Mesenteric fat pad (tissue), 1 donor: ENCODE results near the gene DUSP19. TPM values are rescaled to one million over a fixed set of nuclear protein-coding genes. Genes with fewer than 3 reads are reported as not detected.
A peak's percentile ranks its signal among the peaks of the same experiment; 100 is the strongest.
"Not testable (repeated sequence)": the region's sequence is repeated elsewhere in the genome, so short reads cannot be mapped to it uniquely, and the experiment has no call there.

Experiments used
- DNase-seq: peaks from one replicate; pipeline ENCODE4 v3.0.0-alpha.2; 2020; ENCODE audit warnings: low spot score
- long read RNA-seq: library from polyadenylated mRNA; unstranded; transcript quantifications from one replicate; pipeline ENCODE4 v2.0.0, GENCODE V29; 2020
- total RNA-seq: library from RNA; stranded (reverse); fragmentation: NEBNext Ultra II Directional; extraction: Animal tissue kit (Norgen Biotek cat#: 25700); gene quantifications from one replicate; pipeline ENCODE4 v1.2.1, GENCODE V29; 2021
- donor health status: DM: yes; HTN: yes; CAD: no.

Gene DUSP19
- 0.67 TPM for total RNA-seq
- long read RNA-seq = 0 reads

- DNase-seq = no peak
Measured at GRCh38 chr2:183078464-183079138, at the start of gene DUSP19. Gene DUSP19, plus strand, starts transcription at chr2:183078747. Its CDS starts 187 bp downstream, at chr2:183078934.

GRCh38 chr2:183029219-183029618, 49.3 kb upstream of the DUSP19 start:
- DNase-seq = no peak

- DNase-seq = no peak
Measured at GRCh38 chr2:183031911-183032794, 46.4 kb upstream of the DUSP19 start.

GRCh38 chr2:183033951-183034350, 44.6 kb upstream of the DUSP19 start:
- DNase-seq = no peak

- no peak for DNase-seq
Measured at GRCh38 chr2:183034806-183035205, 43.7 kb upstream of the DUSP19 start.

GRCh38 chr2:183035298-183035953, 43.1 kb upstream of the DUSP19 start:
- DNase-seq = no peak

- no peak for DNase-seq
Measured at GRCh38 chr2:183035954-183036669, 42.4 kb upstream of the DUSP19 start.

GRCh38 chr2:183037074-183037552, 41.4 kb upstream of the DUSP19 start:
- DNase-seq = no peak

GRCh38 chr2:183037553-183038340, 40.8 kb upstream of the DUSP19 start:
- no peak for DNase-seq

- DNase-seq = peak; percentile 98
Measured at GRCh38 chr2:183038341-183039300, 39.9 kb upstream of the DUSP19 start, which contains the start of gene NCKAP1. Gene NCKAP1, minus strand, starts transcription at chr2:183038457. Its CDS starts 358 bp downstream, at chr2:183038099.

GRCh38 chr2:183040604-183041003, 37.9 kb upstream of the DUSP19 start:
- no peak for DNase-seq

- DNase-seq = not testable (repeated sequence)
Measured at GRCh38 chr2:183043580-183043979, 35.0 kb upstream of the DUSP19 start.

GRCh38 chr2:183047486-183048125, 30.9 kb upstream of the DUSP19 start:
- DNase-seq = not testable (repeated sequence)

GRCh38 chr2:183049420-183049819, 29.1 kb upstream of the DUSP19 start:
- no peak for DNase-seq

- DNase-seq = no peak
Measured at GRCh38 chr2:183057333-183057985, 21.1 kb upstream of the DUSP19 start.

GRCh38 chr2:183059561-183059960, 19.0 kb upstream of the DUSP19 start:
- no peak for DNase-seq

- no peak for DNase-seq
Measured at GRCh38 chr2:183060571-183061231, 17.8 kb upstream of the DUSP19 start.
